GM18519 (cell line): ENCODE measurements around the gene BLM.
"Not testable (repeated sequence)": the region's sequence is repeated elsewhere in the genome, so short reads cannot be mapped to it uniquely, and the experiment has no call there.

ENCODE experiments used
- ATAC-seq: cut with Tn5 transposase; IDR thresholded peaks from one replicate; pipeline ENCODE4 v1.9.1; 2021; ENCODE audit warnings: mild to moderate bottlenecking, moderate library complexity; ENCODE audit not compliant: unreplicated experiment, low FRiP score

Gene BLM

GRCh38 chr15:90817117-90818057 lies 100.2 kb downstream of the BLM start:
- no peak for ATAC-seq

DNA sequence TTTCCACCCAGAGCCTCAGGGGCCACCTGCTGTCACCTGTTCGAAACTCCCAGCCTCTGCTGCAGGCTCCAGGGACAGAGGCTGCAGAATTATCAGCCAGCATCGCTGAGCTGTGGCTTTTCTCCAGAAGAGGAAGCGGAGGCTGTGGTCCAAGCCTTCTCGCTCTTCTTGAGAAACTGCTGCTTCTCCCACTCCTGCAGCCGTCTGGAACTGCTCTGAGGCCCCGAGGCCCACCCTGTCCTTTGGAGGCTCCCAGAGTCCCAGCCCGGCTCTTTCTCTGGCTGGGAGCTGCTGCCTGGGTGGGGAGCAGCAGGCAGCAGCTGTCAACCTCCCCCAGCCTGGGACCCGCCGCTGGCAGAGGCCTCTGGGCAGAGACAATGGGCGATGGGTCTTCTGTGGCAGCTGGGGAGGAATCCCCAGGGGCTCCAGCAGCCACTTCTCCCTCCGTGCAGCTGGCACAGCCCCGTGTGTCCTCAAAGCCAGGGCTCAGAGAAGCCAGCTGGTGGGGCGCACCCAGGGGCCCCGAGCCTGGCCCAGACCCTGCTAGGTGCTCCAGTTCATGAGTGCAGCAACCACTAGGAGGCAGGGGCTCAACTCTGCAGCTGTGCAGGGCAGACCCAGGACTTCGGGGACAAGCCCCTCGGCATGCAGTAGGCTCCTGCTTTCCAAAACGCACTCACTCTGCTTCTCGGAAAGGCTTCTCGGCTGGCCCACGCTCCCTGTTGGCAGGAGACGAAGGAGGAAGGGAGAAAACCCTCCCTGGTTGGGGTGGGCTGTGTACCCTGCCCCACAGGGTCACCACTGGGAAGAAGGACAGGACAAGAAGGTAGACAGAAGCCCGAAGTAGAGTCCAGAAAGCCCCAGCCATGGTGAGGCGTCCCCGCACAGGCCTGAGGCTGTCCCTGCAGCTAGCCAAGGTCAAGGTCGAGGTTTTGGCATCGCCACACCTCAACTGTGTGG lies 101.4 kb downstream of the BLM start:
- ATAC-seq = no peak

DNA sequence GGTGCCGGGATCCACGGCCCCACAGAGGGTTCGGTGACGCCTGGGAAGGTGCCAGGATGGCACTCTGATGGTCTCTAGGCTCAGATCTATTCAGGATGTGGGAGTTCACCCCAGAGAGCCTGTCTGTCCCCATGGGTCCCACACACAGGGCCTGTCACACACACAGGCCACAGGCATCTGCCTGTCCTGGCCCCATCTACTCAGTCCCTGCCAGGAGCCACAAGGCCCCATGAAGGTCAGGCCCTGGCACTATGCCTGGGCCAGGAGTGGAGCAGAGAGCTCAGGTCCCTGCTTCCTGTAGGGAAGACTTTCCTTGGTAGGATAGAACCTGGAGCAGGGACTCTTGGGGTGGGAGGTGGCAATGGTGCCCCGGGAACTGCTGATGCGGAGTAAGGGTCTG lies 102.2 kb downstream of the BLM start:
- ATAC-seq = no peak

- no peak for ATAC-seq
These were observed 102.7 kb downstream of the BLM start for GRCh38 chr15:90819850-90820249.

DNA sequence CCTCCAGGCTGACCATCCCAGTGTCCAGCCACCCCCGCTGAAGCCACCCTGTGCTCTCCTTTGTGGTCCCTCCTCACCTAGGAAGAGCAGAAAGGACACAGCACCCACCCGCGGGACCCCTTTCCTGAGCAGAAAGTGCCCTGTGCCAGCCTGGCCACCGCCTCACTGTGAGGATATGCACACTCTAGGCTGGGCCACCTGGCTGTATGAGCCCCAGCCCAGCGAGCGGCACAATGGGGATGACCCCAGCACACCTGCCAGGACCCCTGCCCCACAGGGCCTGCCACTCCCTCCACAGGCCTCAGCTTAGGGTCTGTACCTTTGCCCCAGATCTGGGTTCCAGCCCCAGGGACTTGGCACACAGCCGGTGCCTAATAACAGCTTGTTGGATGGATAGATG lies 103.3 kb downstream of the BLM start:
- ATAC-seq = no peak

DNA sequence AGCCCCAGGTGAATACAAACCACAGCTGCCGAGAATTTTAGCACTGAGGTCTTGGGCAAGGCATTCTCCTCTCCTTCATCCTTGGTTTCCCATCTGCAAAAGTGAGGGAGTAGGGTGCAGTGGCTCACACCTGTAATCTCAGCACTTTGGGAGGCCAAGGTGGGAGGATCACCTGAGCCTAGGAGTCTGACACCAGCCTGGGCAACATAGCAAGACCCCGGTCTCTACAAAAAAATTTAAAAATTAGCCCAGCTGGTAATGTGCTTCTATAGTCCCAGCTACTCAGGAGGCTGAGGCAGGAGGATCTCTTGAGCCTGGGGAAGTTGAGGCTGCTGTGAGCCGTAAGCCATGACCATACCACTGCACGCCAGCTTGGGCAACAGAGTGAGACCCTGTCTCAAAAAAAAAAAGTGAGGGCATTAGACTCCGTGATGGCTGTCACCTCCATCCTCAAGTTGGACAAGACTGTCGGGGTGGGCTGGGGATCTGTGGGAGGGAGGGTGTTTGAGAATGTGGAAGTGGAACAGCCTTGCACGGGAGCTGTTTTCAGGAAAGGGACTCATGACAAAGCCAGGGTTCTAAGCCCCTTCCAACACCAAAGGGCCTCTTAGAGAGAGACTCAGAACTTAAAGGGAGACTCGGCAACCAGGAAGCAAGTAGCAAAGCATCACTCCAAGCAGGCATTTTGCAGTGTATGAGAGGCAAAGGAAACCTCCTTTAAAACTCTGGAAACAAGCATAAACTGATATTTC lies 105.2 kb downstream of the BLM start:
- no peak for ATAC-seq

GRCh38 chr15:90823455-90823974 lies 106.4 kb downstream of the BLM start:
- ATAC-seq = no peak

- ATAC-seq = not testable (repeated sequence)
These were observed 108.2 kb downstream of the BLM start for GRCh38 chr15:90825115-90825899.

DNA sequence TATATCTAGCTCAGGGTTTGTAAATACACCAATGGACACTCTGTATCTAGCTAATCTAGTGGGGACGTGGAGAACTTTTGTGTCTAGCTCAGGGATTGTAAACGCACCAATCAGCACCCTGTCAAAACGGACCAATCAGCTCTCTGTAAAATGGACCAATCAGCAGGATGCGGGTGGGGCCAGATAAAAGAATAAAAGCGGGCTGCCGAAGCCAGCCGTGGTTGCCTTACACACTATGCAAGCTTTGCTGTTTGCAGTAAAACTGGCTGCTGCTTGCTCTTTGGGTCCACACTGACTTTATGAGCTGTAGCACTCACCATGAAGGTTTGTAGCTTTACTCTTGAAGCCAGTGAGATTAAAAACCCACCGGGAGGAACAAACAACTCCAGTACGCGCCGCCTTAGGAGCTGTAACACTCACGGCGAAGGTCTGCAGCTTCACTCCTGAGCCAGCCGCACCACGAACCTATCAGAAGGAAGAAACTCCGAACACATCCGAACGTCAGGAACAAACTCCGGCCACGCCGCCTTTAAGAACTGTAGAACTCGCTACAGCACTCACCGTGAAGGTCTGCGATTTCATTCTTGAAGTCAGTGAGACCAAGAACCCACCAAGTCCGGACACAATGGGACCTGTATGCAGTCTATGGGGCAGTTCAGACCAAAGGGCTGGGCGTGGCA lies 109.2 kb downstream of the BLM start:
- not testable (repeated sequence) for ATAC-seq

- ATAC-seq = no peak
These were observed 109.8 kb downstream of the BLM start for GRCh38 chr15:90826886-90827435.

DNA sequence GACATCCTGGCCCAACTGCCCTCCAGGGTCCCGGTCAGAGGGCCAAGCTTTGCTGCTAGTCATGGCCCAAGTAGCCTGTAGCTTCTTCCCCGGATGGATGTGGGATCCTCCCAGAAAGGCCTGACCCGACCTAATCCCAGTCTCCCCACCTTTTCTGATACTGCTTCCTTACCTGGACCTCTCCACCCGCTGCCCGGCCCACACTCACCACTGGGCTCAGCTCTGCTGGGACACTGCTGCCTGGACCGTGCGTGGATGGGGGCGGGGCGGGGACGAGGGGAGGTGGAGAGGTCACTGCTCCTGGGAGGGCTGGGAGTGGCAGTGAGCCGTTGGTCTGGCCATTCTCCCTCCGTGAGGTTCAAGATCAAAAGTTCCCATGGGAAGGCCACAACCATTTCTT lies 111.0 kb downstream of the BLM start:
- ATAC-seq = no peak

DNA sequence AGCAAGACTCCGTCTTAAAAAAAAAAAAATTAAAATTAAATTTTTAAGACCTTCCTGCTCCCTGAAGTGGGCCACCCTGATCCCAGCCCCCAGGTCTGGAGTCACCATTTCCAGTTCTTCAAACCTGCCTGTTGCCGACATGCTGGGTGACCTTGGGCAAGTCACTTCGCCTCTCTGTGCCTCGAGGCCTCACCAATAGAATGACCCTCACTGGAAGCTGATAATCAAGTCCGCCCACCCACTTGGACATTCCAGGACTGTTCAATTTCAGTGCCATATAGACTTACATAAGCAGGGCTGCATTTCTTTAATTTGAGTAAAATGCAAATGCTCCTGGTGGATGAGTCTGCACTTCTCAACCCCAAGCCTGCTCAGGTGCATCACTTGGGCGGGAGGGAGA lies 112.0 kb downstream of the BLM start:
- no peak for ATAC-seq

GRCh38 chr15:90829942-90830440 lies 112.8 kb downstream of the BLM start:
- ATAC-seq = no peak

- no peak for ATAC-seq
These were observed 117.5 kb downstream of the BLM start for GRCh38 chr15:90834626-90835025.

- no peak for ATAC-seq
These were observed 119.2 kb downstream of the BLM start for GRCh38 chr15:90836296-90836871.

DNA sequence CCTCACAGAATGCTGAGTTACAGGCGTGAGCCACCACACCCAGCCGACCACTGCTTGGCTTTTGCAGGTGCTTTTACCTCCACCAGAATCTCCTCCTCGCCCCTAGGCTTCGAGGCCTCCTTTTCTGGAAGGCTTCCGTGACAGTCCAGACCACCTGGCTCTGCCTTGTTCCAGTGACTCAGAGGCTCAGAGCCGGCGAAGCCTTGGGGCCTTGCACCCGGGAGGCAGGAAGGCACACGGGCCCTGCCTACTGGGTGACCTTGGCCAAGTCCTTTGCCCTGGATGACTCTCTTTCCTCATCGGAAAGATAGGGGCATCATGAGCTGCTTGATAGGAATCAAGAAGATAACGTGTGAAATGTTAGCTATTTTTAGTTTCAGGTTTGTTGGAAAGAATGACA lies 119.9 kb downstream of the BLM start:
- no peak for ATAC-seq

GRCh38 chr15:90838139-90838538 lies 121.0 kb downstream of the BLM start:
- ATAC-seq = no peak

DNA sequence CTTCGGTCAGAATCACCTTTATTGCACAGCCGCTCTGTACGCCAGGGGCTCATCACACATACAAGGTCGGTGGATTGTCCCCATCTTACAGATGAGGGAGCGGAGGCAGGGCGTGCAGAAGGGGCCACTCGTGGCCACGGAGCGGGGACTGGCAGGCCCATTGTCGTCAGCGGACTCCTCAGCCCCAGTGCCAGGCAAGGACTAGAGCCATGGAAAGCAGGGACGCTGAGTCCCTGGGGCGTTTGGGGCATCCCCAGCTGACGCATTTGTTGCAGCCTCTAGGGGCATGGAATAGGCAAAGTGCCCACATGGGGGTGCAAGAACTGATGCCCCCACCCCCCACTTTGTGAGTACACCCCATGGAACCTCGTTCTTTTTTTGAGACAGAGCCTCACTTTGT lies 121.4 kb downstream of the BLM start:
- ATAC-seq = no peak
